Activated CD8-positive, alpha-beta memory T cell treated with anti-CD3 and anti-CD28 coated beads, Interleukin-2, amount 10 ng/mL, durations not matched to agents 7 days and 5 days (primary cell): Measurements from ENCODE around the gene EMILIN2. TPM values are rescaled to one million over a fixed set of nuclear protein-coding genes. Genes with fewer than 3 reads are reported as not detected.
"Not testable (repeated sequence)": the region's sequence is repeated elsewhere in the genome, so short reads cannot be mapped to it uniquely, and the experiment has no call there.

ENCODE experiments used
- ATAC-seq: fragments of 150-1000 bp; cut with Tn5 transposase; one replicate; pipeline ENCODE4 v1.10.0; 2021; ENCODE audit warnings: moderate library complexity
- CTCF ChIA-PET: fragments of 350-600 bp; sonication (Branson Sonifier 250); formaldehyde crosslinking; loops from one replicate; lab custom pipeline; 2021; ENCODE audit warnings: antibody characterized with exemption; lab: Charles Lee
- DNase-seq: peaks from one replicate; pipeline ENCODE4 v3.0.0-alpha.2; 2020
- H3K27ac Mint-ChIP-seq: one replicate; pipeline ENCODE4 v1.8.0; 2021; ENCODE audit warnings: mild to moderate bottlenecking, mixed read lengths
- H3K27me3 Mint-ChIP-seq: one replicate; pipeline ENCODE4 v1.8.0; 2021; ENCODE audit warnings: mixed read lengths
- H3K36me3 Mint-ChIP-seq: one replicate; pipeline ENCODE4 v1.8.0; 2021; ENCODE audit warnings: mild to moderate bottlenecking, mixed read lengths
- H3K4me1 Mint-ChIP-seq: one replicate; pipeline ENCODE4 v1.8.0; 2021; ENCODE audit warnings: mixed read lengths
- H3K4me3 Mint-ChIP-seq: one replicate; pipeline ENCODE4 v1.8.0; 2021; ENCODE audit warnings: mild to moderate bottlenecking, moderate library complexity, mixed read lengths
- H3K9me3 Mint-ChIP-seq: one replicate; pipeline ENCODE4 v1.8.0; 2022; ENCODE audit warnings: low read depth, mixed read lengths
- total RNA-seq, 2 experiments: library from RNA; stranded (reverse); gene quantifications; one replicate each; pipeline ENCODE4 v1.2.3, GENCODE V29; 2021

The EMILIN2 gene
- total RNA-seq, 2 experiments from 2014 or later: 17.3 to 19.0 TPM

DNA sequence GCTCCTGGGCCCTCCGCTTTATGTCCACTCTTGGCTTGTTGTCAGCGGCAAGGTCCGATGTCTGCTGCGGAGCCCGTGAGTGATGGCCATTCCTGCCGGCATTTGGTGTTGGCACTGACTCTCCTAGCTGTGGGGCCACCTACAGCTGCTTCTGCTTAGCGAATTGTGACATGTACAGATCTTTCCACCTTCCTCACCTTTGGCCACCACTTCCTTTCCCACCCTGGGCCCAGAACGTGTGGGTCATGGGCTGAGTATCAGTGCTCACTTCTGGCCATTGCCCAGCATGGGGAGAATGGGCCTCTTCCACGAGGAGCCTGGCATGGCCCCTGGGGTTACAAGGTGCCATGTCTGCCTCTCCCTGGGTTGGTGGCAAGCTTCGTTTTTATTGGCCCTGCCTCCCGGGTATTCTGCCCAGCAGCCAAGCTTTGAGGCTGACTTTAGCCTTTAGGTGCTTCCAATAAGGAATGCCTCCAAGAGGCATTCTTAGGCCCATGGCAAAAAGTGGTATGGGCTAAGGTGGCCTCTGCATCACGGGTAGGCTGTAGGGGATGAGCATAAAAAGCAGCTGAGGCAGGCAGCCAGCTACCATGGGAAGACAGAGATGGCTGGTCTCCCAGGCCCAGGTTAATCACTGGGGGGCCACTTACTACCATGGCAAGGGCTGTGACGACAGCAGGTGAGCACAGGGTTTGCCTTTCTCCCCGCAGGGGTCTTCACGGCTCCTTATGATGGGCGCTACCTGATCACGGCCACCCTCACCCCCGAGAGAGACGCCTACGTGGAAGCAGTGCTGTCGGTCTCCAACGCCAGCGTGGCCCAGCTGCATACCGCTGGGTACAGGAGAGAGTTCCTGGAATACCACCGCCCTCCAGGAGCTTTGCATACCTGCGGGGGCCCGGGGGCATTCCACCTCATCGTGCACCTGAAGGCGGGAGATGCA is 65.8 kb downstream of the EMILIN2 start:
- ATAC-seq (no peak), DNase-seq (no peak)
- peaks cover 25% of the 10 kb centered on the region for H3K36me3 Mint-ChIP-seq
- no peaks in the 10 kb centered on the region for H3K9me3 Mint-ChIP-seq
- H3K27ac Mint-ChIP-seq: no peak overlapping the region
- CTCF ChIA-PET: interaction anchor here (0.9 to 2.4 kb wide), 2 partner anchors 28 to 73 kb away, joined by 3 to 6 read pairs; no protein-coding TSS in a partner anchor
- no peaks in the 10 kb centered on the region for H3K27me3 Mint-ChIP-seq
- H3K4me1 Mint-ChIP-seq: peaks cover 15% of the 10 kb centered on the region
- no peak overlapping the region for H3K4me3 Mint-ChIP-seq

DNA sequence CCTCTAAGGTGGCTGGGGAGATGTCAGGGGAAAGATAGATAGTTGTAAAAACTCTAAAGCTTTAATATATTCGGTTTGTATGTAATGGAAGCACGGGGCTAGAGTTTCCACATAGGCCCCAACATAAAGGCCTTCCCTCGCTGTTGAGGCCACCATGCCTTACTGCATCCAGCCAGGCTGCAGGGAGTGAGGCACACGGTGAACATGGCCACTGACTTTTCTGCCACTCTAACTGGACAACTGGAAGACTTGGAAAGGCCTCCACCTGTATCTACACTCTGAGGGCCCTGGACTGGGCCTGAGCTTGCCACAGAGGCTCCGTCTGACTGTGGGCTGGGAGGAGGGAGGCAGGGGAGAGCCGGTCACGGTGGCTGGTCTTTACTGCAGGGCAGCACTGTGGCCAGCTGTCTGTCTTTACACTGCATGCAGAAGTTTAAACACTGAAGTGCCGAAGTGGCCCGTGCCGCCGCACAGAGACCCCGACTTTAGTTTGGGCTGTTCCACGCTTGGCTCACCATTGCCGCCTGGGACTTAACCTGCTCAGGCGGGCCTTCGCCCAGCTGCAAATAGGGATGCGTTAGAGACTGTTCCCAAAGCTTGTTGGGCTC is 66.7 kb downstream of the EMILIN2 start:
- Mint-ChIP-seq H3K36me3 (peaks cover 28% of the 10 kb centered on the region), H3K4me3 (no peak overlapping the region), H3K27ac (no peak overlapping the region), H3K27me3 (no peaks in the 10 kb centered on the region), H3K4me1 (peaks cover 9% of the 10 kb centered on the region), H3K9me3 (no peaks in the 10 kb centered on the region)
- CTCF ChIA-PET: interaction anchor here (0.9 to 2.4 kb wide), 2 partner anchors 29 to 72 kb away, joined by 3 to 6 read pairs; no protein-coding TSS in a partner anchor
- ATAC-seq: no peak
- no peak for DNase-seq

DNA sequence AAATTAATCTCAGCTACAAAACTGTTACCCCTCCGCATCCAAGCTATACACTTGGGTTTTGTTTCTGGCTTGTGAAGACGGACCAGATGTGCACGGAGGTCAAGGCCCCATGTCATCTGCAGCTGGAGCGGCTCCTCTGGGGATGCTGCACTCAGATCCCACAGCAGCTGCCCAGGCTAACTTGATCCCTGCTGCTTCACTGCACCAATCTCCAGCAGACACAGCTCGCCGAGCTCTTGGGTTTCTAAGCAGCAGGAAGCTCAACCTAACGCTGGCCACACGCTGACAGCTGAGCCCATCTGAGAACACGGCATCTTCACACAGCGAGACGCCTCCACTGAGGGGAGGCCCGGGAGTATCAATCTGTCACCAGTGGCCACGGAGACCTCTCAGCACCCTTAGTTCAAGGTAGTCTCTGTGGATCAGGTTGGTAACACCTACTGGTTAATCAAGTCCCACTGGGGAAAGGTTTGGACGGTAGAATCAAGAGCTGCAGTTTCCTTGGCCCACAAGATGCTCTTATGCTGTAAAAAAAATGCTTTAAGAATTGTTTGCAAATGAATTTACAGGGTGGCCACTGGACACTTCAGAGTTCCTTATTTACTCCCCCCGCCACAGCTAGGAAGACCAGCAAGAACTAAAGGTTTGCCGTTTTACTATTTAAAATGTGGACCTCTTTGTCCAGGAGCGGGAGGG is 67.5 kb downstream of the EMILIN2 start:
- no peak overlapping the region for H3K4me3 Mint-ChIP-seq
- no peak for DNase-seq
- CTCF ChIA-PET: interaction anchor here (2.4 kb wide), 1 partner anchor 71 kb away, joined by 6 read pairs; no protein-coding TSS in a partner anchor
- peaks cover 27% of the 10 kb centered on the region for H3K36me3 Mint-ChIP-seq
- H3K9me3 Mint-ChIP-seq: no peaks in the 10 kb centered on the region
- no peak for ATAC-seq
- H3K27me3 Mint-ChIP-seq: no peaks in the 10 kb centered on the region
- H3K27ac Mint-ChIP-seq: no peak overlapping the region
- H3K4me1 Mint-ChIP-seq: peaks cover 8% of the 10 kb centered on the region

DNA sequence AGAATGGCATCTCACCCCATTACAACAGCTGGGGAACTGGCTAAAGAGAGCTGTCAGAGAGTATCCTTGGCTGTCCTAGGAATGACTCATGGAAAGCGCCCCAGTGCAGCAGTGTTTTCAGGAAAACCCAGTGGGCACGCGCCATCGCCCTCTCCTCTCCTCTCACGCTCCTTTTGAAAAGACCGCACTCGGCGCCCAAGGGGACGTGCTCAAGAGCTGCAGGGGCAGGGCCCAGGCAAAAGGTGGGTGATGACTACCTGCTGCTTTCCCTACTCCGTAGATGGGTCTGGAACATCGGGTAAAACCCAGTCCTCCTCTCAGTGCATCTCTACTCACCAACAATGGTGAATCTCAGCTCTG is 68.1 kb downstream of the EMILIN2 start:
- H3K27ac Mint-ChIP-seq: no peak overlapping the region

DNA sequence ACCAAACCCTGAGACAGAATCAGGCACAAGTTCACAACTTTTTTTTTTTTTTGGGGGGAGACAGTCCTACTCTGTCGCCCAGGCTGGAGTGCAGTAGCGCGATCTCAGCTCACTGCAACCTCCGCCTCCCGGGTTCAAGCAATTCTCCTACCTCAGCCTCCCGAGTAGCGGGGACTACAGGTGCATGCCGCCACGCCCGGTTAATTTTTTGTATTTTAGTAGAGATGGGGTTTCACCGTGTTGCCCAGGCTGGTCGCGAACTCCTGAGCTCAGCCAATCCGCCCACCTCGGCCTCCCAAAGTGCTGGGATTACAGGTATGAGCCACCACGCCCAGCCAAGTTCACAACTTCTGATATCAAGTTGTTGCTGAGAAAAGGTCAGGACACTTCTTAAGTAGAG is 68.7 kb downstream of the EMILIN2 start:
- peaks cover 28% of the 10 kb centered on the region for H3K36me3 Mint-ChIP-seq
- not testable (repeated sequence) for H3K4me1 Mint-ChIP-seq, H3K27me3 Mint-ChIP-seq, H3K9me3 Mint-ChIP-seq, H3K4me3 Mint-ChIP-seq, H3K27ac Mint-ChIP-seq, DNase-seq, ATAC-seq
- CTCF ChIA-PET: interaction anchor here (1.0 kb wide), 1 partner anchor 18 kb away, joined by 3 read pairs; no protein-coding TSS in a partner anchor

More for the DNA sequence above, 68.1 kb downstream of the EMILIN2 start:
- no peak overlapping the region for H3K4me3 Mint-ChIP-seq
- DNase-seq (no peak), ATAC-seq (no peak)
- peaks cover 24% of the 10 kb centered on the region for H3K36me3 Mint-ChIP-seq
- no peaks in the 10 kb centered on the region for H3K9me3 Mint-ChIP-seq
- peaks cover 8% of the 10 kb centered on the region for H3K4me1 Mint-ChIP-seq
- CTCF ChIA-PET: interaction anchor here (2.4 kb wide), 1 partner anchor 70 kb away, joined by 6 read pairs; no protein-coding TSS in a partner anchor
- no peaks in the 10 kb centered on the region for H3K27me3 Mint-ChIP-seq

DNA sequence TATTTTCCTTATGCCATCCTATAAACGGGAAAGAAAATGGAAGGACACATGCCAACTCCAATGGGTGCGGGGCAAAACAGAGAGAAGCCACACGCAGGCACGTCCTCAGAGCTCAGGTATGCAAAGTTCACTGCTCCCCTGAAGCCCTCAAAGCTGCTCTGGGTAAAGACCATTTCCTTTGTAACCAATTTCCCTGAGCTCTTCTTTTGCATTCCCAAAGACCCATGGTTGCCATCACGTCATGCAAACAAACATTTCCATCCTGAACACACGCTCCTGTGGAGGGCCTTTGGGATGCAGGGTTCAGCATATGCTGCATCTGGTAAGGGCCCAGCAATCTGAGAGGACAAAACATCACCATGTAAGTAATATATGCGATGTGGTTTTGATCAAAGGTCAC is 69.4 kb downstream of the EMILIN2 start:
- H3K27me3 Mint-ChIP-seq: no peaks in the 10 kb centered on the region
- ATAC-seq: no peak
- no peak overlapping the region for H3K27ac Mint-ChIP-seq
- H3K36me3 Mint-ChIP-seq: peaks cover 33% of the 10 kb centered on the region
- H3K4me3 Mint-ChIP-seq: no peak overlapping the region
- peaks cover 8% of the 10 kb centered on the region for H3K4me1 Mint-ChIP-seq
- H3K9me3 Mint-ChIP-seq: no peaks in the 10 kb centered on the region
- no peak for DNase-seq
- CTCF ChIA-PET: interaction anchor here (1.0 to 1.8 kb wide), 2 partner anchors 17 to 69 kb away, joined by 3 to 4 read pairs; no protein-coding TSS in a partner anchor

DNA sequence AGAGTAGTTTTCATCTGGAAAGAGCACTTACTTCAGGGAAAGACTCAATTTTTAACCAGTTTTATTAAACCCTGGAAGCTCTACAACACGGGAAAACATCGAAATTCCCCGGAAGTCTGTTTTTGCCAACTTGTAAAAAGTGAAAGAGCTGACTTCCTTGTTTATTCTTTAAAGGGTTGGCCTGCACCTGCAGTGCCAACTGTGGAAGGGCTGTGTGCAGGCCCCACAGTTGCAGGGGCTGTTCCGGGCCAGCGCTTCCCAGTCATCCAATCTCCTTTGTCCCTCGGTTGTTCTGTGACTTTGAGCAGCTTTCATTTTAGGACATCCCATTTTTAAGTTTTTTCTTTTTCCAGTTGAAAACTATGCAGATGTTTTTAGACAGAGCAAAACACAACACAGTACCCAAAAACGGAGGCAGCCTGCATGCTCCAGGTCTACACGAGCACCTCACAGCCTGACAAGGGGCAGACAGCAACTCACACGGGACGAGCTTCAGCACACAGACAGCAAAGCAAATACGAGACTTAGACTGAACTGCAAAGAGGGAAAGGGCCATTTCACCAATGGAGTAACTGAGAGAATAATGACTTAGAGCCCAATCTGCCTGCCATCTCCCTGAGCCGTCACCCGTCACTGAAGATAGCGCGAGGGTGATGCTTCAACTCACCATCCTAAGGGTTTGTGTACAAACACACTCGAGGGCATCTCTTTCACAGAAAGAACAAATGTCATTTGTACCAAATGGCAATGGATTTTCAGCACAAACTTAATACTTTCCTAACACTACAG is 70.6 kb downstream of the EMILIN2 start:
- H3K36me3 Mint-ChIP-seq: peaks cover 40% of the 10 kb centered on the region
- H3K27me3 Mint-ChIP-seq: no peaks in the 10 kb centered on the region
- H3K4me1 Mint-ChIP-seq: peaks cover 8% of the 10 kb centered on the region
- H3K4me3 Mint-ChIP-seq: no peak overlapping the region
- DNase-seq: no peak
- no peaks in the 10 kb centered on the region for H3K9me3 Mint-ChIP-seq
- ATAC-seq: no peak
- CTCF ChIA-PET: interaction anchor here (1.4 to 1.8 kb wide), 3 partner anchors 68 to 322 kb away, joined by 3 to 4 read pairs (median 4); no protein-coding TSS in a partner anchor
- H3K27ac Mint-ChIP-seq: peak overlapping the region; percentile 8

- Mint-ChIP-seq H3K27ac (no peak overlapping the region), H3K4me1 (peaks cover 8% of the 10 kb centered on the region), H3K36me3 (peaks cover 50% of the 10 kb centered on the region), H3K9me3 (no peaks in the 10 kb centered on the region), H3K27me3 (no peaks in the 10 kb centered on the region), H3K4me3 (no peak overlapping the region)
- DNase-seq (no peak), ATAC-seq (no peak)
- CTCF ChIA-PET: no interaction called here
These were observed 72.2 kb downstream of the EMILIN2 start for GRCh38 chr18:2918761-2919550.

DNA sequence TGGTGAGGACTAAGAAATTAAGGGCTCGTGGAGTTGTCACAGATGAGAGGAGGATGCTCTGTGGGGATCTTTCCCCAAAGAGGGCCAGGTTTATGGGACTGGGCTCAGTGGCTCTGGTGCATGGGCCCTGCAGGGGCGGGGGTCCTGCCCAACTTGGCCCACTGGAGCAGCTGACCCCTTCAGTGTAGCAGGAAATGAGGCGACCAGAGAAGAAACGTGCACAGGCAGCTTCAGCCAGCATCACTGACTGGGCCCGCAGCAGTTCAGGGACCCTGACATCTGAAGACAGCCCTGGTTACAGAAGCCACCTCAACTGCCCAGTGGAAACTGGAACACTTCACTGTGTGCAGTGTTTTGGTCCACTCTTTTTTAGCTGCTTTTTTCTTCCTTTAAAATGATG is 72.8 kb downstream of the EMILIN2 start:
- Mint-ChIP-seq H3K9me3 (no peaks in the 10 kb centered on the region), H3K4me1 (peaks cover 8% of the 10 kb centered on the region), H3K4me3 (no peak overlapping the region), H3K27ac (no peak overlapping the region), H3K27me3 (no peaks in the 10 kb centered on the region), H3K36me3 (peaks cover 54% of the 10 kb centered on the region)
- CTCF ChIA-PET: no interaction called here
- no peak for DNase-seq
- no peak for ATAC-seq

DNA sequence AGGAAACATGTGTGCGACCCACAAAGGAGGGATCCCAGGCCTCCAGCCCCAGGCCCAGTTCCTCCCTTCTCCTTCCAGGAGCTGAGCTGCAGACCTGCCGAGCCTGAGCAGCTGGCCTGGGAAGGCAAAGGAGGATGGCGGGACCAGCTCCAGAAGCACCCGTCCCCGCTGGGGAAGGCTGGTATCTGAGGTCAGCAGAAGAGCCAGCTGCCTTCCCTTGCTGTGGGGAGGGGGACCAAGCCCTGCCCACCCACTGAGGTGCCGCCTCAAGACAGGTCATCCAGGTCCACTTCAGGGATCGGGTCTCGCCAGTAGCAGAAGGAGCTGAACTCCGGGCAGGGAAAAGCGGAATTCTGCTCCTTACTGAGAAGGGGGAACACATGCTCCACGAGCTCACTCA is 73.2 kb downstream of the EMILIN2 start:
- ATAC-seq (no peak), DNase-seq (no peak)
- Mint-ChIP-seq H3K27me3 (no peaks in the 10 kb centered on the region), H3K4me3 (no peak overlapping the region), H3K4me1 (peaks cover 8% of the 10 kb centered on the region), H3K27ac (no peak overlapping the region), H3K9me3 (no peaks in the 10 kb centered on the region), H3K36me3 (peaks cover 57% of the 10 kb centered on the region)
- CTCF ChIA-PET: interaction anchor here (0.9 kb wide), 1 partner anchor 65 kb away, joined by 3 read pairs; no protein-coding TSS in a partner anchor

GRCh38 chr18:2920546-2921343 is 73.9 kb downstream of the EMILIN2 start:
- H3K4me3 Mint-ChIP-seq: no peak overlapping the region
- CTCF ChIA-PET: interaction anchor here (0.7 to 0.9 kb wide), 2 partner anchors 65 to 111 kb away, joined by 3 read pairs; no protein-coding TSS in a partner anchor
- H3K9me3 Mint-ChIP-seq: no peaks in the 10 kb centered on the region
- peaks cover 8% of the 10 kb centered on the region for H3K4me1 Mint-ChIP-seq
- H3K27me3 Mint-ChIP-seq: no peaks in the 10 kb centered on the region
- ATAC-seq (no peak), DNase-seq (no peak)
- H3K36me3 Mint-ChIP-seq: peaks cover 58% of the 10 kb centered on the region
- no peak overlapping the region for H3K27ac Mint-ChIP-seq
